ENCODE results near the gene NDUFS6.

DNA sequence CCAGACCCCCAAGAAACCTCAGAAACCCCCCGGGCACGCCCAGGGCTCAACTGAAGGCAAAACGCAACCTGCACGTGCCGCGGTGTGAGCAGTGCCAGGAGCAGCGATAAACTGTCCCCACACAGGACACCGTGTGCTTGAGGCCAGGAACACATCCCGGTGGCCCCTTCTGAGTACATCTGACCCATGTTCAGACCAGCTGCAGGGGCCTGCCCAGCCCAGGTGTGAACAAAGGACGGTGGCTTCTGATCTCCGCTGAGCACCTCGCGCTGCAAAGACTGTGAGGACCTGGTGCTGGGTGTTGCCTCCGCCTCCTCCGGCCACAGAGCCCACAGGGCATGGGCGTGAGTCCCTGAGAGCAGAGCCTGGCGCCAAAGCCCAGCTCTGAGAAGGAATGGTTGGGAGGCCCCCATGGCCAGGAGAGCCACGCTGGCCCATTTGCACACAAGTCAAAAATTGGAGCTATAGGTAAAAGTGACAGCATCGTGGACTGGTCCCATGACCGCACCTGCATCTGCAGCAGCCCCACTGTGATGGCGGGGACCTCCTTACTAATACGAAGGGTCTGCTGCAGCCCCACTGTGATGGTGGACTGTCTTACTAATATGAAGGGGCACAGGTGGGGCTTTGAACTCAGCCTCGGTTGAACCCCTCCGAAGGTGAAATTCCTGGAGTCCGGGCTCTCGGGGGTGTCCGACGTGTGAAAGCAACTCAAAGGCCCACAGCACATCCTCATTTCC lies 31.5 kb downstream of the NDUFS6 start:
- TF ChIP-seq CTCF (conservative IDR thresholded peaks at IDR 0.05; ENCODE audit: low read depth, low read length) (no peak), EZH2 (IDR thresholded peaks at IDR 0.05; ENCODE audit: borderline replicate concordance, low read depth, low read length, poor library complexity, severe bottlenecking) (no peak)
